ENCODE measurements around the gene FARP1.

DNA sequence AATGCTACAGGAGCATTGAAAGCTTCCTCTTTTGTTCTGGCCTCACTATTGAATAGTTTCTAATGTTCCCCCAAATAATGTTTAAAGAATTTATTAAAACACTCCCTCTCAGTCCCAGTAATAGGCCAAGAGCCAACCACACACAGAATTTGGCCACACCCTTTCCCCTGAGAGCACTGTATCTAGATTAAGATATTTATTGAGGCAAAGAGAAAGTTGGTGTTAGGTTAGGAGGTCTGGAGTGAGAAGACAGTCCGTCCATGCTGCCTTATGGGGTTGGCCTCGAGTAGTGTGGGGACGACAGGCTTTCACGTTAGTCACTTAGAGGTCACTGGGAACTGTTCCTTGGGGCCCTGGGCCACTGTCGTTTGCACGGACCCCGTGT, 157.1 kb downstream of the FARP1 start:
- TF ChIP-seq, protein P1, sequence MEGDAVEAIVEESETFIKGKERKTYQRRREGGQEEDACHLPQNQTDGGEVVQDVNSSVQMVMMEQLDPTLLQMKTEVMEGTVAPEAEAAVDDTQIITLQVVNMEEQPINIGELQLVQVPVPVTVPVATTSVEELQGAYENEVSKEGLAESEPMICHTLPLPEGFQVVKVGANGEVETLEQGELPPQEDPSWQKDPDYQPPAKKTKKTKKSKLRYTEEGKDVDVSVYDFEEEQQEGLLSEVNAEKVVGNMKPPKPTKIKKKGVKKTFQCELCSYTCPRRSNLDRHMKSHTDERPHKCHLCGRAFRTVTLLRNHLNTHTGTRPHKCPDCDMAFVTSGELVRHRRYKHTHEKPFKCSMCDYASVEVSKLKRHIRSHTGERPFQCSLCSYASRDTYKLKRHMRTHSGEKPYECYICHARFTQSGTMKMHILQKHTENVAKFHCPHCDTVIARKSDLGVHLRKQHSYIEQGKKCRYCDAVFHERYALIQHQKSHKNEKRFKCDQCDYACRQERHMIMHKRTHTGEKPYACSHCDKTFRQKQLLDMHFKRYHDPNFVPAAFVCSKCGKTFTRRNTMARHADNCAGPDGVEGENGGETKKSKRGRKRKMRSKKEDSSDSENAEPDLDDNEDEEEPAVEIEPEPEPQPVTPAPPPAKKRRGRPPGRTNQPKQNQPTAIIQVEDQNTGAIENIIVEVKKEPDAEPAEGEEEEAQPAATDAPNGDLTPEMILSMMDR (IDR thresholded peaks at IDR 0.05), result no peak
- TF ChIP-seq POLR2A (IDR thresholded peaks at IDR 0.05), result no peak
